Loucy (cell line): ENCODE data around the gene MED13L.

Source experiments
- CTCF ChIP-seq: fragments of 200-600 bp; sonication (generic); conservative IDR thresholded peaks from 2 replicates; pipeline ENCODE4 v1.5.1; 2014; ENCODE audit warnings: mild to moderate bottlenecking, antibody characterized with exemption, low read length
- EZH2phosphoT487 ChIP-seq: fragments of 200-600 bp; IDR thresholded peaks from 2 replicates; pipeline ENCODE4 v1.6.1; 2018; ENCODE audit warnings: antibody characterized with exemption, mild to moderate bottlenecking, moderate library complexity, borderline replicate concordance

DNA sequence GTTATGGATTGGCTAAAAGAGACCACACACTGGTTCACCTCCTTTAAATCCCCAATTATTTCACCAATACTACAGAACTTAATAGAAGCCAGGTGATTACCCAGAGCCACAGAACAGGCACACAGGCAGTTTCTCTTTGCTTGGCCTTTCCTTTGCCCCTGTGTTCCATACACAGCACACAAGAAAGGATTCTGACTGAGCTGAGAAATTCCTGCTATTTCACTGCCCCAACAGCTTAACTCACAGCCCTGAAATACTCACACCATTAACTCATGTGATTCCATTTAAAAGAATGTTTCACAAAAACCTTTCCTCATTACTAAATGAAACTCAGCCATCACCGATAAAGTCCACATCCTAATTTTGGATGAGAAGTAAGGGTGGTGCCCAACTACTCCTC lies 133.6 kb downstream of the MED13L start:
- TF ChIP-seq CTCF (no peak), EZH2phosphoT487 (no peak)
